Small intestine (tissue), 7 donors: ENCODE measurements around the gene DNMT3A. TPM values are rescaled to one million over a fixed set of nuclear protein-coding genes. Genes with fewer than 3 reads are reported as not detected.

ENCODE experiments used
- DNase-seq, 2 donors: peaks; one replicate each; pipeline versions ENCODE4 v3.0.0 to v3.0.0-alpha.2; 2013
- FAIRE-seq: peaks from 2 replicates; lab custom pipeline; 2012; peaks lifted over from hg19 to GRCh38; lab: Jason Lieb, UNC
- H3K27ac ChIP-seq, 3 donors: one replicate each; pipeline ENCODE4 v1.5.1; 2013; ENCODE audit warnings: low read length in 2 of 3, mild to moderate bottlenecking in 2 of 3, control low read depth in 1 of 3, inconsistent platforms in 1 of 3, low read depth in 1 of 3, moderate library complexity in 1 of 3
- H3K27me3 ChIP-seq, 3 donors: one replicate each; pipeline ENCODE4 v1.6.1; 2013; ENCODE audit warnings: low read length in 3 of 3, inconsistent platforms in 1 of 3; ENCODE audit not compliant: control insufficient read depth in 3 of 3, insufficient read depth in 3 of 3
- H3K36me3 ChIP-seq, 3 donors: one replicate each; pipeline ENCODE4 v1.6.1; 2013; ENCODE audit warnings: low read length in 3 of 3, inconsistent platforms in 1 of 3, low read depth in 1 of 3, mild to moderate bottlenecking in 1 of 3, moderate library complexity in 1 of 3; ENCODE audit not compliant: control insufficient read depth in 3 of 3, insufficient read depth in 2 of 3
- H3K4me1 ChIP-seq, 3 donors: one replicate each; pipeline ENCODE4 v1.6.1; 2013; ENCODE audit warnings: low read length in 2 of 3, inconsistent platforms in 1 of 3, low read depth in 1 of 3, mild to moderate bottlenecking in 1 of 3, moderate library complexity in 1 of 3; ENCODE audit not compliant: control insufficient read depth in 3 of 3, insufficient read depth in 2 of 3
- H3K4me3 ChIP-seq, 3 donors: one replicate each; pipeline ENCODE4 v1.5.1; 2013; ENCODE audit warnings: low read length in 3 of 3, control low read depth in 1 of 3, inconsistent platforms in 1 of 3, low read depth in 1 of 3, mild to moderate bottlenecking in 1 of 3, moderate library complexity in 1 of 3
- H3K9me3 ChIP-seq, 2 donors: one replicate each; pipeline ENCODE4 v1.6.1; 2013; ENCODE audit warnings: low read depth in 1 of 2, low read length in 1 of 2; ENCODE audit not compliant: control insufficient read depth in 2 of 2, insufficient read depth in 1 of 2
- WGBS, 3 donors: extraction: QIAGEN DNeasy Blood & Tissue Kit; methylation state at CpG; one replicate each; pipeline ENCODE4 v1.1.7; 2013; 5-methylcytosine and 5-hydroxymethylcytosine counted together
- polyA plus RNA-seq, 4 donors: library from polyadenylated mRNA; stranded (reverse) in 3 of 4; unstranded in 1 of 4; fragments of 200-250 nt in 3 of 4; fragments of 120-200 nt in 1 of 4; gene quantifications; one replicate each; pipeline versions ENCODE4 v1.2.1 to v1.2.3, GENCODE V29; 2013
- donor health status: healthy with polysubstance abuse.
- donor health status: control.
- donor health status: control.
- donor health status: Bipolar disorder and iron deficiency.
- donor health status: healthy.

The DNMT3A gene
- polyA plus RNA-seq, 4 donors = 3.4 to 51.2 (median 9.7) TPM

DNA sequence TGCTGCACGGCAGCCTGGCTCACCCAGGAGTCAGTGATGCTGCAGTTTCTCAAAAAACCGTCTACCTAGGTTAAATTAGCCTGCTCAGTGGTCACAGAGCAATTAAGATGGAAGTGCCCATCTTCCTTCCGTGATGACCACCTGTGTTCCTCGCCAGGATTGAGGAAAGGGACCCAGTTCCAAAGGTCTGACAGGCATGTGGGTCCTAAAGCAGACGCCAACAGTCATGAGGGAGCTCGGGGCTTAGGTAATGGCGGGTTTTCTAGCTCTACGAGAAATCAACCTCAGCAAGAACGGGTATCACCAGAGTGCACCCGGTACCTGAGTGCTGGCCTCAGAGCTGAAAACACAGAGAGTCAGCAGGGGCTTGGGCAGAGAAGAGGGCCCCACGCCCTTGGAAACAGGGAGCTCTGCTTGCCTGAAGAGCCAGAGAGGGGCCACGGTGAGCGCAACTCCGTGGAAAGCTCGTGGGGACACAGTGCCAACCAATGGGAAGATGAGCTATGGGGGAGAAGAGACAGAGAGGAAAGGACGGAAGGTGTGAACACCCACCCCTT is 34.3 kb upstream of the DNMT3A start:
- 64 to 75% (median 68%) methylated on average over 16 of the region's 16 CpGs for WGBS, 3 donors
- H3K27me3 ChIP-seq = no peaks in the 10 kb centered on the region
- H3K4me1 ChIP-seq = peaks cover 0 to 43% (median 3%) of the 10 kb centered on the region in 3 donors
- peaks cover 0 to 3% (median 0%) of the 10 kb centered on the region in 3 donors for H3K36me3 ChIP-seq
- H3K27ac ChIP-seq = peak overlapping the region in 1 of 3 donors; percentile 51
- peak overlapping the region in 1 of 3 donors; percentile 10 for H3K4me3 ChIP-seq
- H3K9me3 ChIP-seq = no peaks in the 10 kb centered on the region
- DNase-seq (no peak), FAIRE-seq (no peak)

DNA sequence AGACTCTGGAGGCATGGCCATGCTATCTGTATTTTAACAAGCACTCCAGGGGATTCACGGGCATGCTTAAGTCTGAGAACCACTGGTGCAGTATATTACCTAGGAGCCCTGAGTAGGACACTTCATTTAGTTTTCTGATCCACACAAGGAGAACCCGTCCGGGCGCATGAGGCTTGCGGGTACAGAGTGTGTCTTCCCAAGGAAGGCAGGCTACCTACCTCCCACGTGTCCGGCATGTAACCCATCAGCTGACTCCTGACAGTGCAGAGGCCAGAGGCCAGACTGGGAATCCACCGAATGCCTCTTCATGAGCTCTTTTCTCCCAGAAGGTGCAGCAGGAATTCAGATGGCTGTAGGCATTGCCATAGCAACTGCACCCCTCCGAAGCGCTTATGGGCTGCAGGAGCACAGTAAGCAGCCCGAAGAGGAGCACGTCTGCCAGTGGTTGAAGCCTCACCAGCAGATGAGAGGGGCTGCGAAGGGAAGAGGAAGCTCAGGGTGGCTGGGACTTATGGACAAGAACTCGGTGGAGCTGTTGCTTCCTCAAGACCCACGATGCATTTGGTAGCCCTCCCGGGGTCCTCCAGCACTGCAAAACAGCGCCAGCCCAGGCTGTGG is 33.8 kb upstream of the DNMT3A start:
- WGBS, 3 donors = 86 to 87% (median 87%) methylated on average over 17 of the region's 17 CpGs
- DNase-seq = no peak
- FAIRE-seq = no peak
- Histone ChIP-seq H3K4me3 (no peak overlapping the region), H3K36me3 (peaks cover 0 to 3% (median 0%) of the 10 kb centered on the region in 3 donors), H3K4me1 (peaks cover 0 to 41% (median 3%) of the 10 kb centered on the region in 3 donors), H3K9me3 (no peaks in the 10 kb centered on the region), H3K27me3 (no peaks in the 10 kb centered on the region), H3K27ac (no peak overlapping the region)

DNA sequence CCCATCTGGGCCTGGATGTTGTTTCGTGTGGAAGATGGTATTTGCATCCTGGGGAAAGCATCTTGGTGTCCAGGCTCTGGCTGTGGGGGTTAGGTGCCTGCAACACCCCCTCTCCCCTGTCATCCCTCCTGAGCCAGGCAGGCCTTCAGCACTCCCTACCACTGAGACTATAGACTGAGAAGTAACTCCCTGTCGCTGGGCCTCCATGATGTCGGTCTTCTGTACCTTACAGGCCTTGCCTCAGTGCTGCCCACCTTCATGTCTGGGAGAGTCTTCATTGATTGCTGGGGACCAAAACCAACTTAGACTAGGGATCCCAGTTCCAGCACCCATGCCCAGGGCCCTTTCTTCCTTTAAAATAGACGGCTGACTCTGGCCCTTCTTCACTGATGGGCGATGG is 33.1 kb upstream of the DNMT3A start:
- no peaks in the 10 kb centered on the region for H3K27me3 ChIP-seq
- FAIRE-seq = no peak
- no peaks in the 10 kb centered on the region for H3K9me3 ChIP-seq
- 93 to 97% (median 94%) methylated on average over 5 of the region's 5 CpGs for WGBS, 3 donors
- no peak overlapping the region for H3K27ac ChIP-seq
- no peak overlapping the region for H3K4me3 ChIP-seq
- H3K4me1 ChIP-seq = peaks cover 0 to 43% (median 3%) of the 10 kb centered on the region in 3 donors
- peaks cover 0 to 3% (median 0%) of the 10 kb centered on the region in 3 donors for H3K36me3 ChIP-seq
- no peak for DNase-seq

DNA sequence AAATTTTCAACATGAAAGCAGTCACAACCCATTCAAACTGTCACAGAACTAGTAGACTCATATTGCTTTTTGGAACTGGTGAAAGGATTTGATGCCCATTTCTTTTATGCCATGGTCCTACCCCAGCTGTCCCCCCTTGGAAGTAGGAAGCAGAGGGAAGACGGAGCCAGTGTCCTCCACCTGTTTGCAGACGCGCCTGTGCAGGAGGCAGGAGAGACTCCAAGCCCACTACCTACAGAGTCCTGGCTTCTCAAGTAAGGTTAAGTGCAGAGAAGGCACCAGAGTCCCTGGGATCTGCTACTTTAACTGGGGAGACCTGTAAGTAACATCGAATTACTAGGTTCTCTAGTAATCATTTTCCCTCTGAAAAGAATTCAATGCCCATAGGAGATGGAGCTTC is 32.7 kb upstream of the DNMT3A start:
- 94 to 99% (median 96%) methylated on average over 4 of the region's 4 CpGs for WGBS, 3 donors
- Histone ChIP-seq H3K27me3 (no peaks in the 10 kb centered on the region), H3K4me3 (no peak overlapping the region), H3K9me3 (no peaks in the 10 kb centered on the region), H3K4me1 (peaks cover 0 to 47% (median 3%) of the 10 kb centered on the region in 3 donors), H3K27ac (no peak overlapping the region), H3K36me3 (peaks cover 0 to 3% (median 0%) of the 10 kb centered on the region in 3 donors)
- DNase-seq (no peak), FAIRE-seq (no peak)

DNA sequence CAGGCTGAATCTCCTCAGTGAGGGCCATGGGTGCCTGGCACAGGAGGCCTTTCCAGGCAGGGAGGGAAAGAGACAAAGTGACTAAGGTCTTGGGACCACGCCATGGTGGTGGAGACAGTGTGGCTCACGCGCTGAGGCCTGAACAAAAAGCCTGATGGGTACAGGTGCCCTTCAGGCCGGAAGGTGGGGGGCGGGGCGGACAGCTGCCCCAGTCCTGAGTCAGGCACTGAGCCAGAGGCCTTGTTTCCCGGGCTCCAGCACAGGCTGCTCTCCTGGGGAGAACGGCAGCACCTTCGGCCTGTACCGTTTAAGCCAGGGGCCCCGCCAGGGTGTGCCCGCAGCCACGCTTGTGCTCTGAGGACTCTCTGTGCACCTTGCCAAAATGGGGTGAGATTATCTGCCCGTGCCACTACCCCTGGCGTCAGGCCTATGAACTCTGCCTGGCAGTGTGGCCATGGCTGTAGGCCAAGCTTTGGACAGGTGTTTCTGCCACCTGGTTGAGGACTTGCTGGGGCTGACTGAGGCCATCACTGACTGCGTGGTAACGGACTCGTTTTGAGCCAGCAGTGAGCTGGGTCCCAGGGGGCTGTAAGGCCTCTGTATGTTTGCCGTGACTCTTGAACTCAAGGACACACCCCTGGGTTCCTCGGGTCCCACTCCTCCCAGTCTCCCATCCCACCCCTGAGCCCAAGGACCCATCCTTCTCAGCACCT is 31.7 kb upstream of the DNMT3A start:
- H3K27ac ChIP-seq = no peak overlapping the region

DNA sequence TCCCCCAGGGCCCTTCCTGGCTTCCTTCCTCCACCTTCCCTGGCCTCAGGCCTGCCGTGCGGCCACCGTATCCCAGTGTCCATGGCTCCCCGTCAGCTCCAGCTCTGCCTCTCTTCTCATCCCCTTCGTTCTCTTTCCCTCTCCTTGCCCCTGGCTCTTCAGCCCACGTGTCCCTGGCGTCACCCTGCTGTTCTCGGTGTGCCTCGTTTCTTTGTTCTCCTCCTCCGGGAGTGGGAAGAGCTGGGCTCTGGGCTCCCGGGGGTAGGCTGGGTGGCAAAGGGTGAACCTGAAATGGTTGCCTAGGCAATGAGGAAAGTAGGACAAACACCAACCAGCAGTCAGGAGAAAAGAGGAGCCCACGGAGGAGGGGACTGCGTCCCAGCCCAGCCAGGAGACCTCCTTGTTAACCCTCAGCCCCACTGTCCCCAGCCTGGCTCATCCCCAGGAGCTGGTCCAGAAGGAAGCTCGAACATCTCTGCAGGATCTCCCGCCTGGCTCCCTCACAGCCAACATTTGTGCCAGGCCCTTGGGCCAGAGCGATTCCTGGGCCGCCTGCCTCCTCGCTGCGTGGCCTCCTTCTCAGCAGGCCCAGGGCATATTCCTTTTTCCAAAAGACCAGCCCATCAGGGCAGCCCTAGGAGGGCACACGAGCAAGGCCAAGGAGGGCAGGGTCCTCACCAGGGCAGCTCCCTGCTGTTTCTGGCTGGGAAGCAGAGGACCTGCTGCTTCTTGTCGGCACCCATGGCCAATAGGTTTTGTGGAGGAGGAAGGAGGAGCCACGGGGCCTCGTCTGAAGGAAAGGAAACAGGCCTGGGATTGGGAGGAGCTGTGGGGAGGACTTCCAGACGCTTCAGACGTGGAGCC is 30.9 kb upstream of the DNMT3A start:
- no peak for DNase-seq
- no peak for FAIRE-seq

More for the DNA sequence above, 31.7 kb upstream of the DNMT3A start:
- Histone ChIP-seq H3K4me1 (peaks cover 0 to 48% (median 3%) of the 10 kb centered on the region in 3 donors), H3K4me3 (no peak overlapping the region), H3K36me3 (peaks cover 0 to 3% (median 0%) of the 10 kb centered on the region in 3 donors), H3K9me3 (no peaks in the 10 kb centered on the region), H3K27me3 (no peaks in the 10 kb centered on the region)
- WGBS, 3 donors = 20 to 68% (median 33%) methylated on average over 14 to 20 of the region's 20 CpGs
- FAIRE-seq (no peak), DNase-seq (peak in 1 of 2 donors; percentile 39)

DNA sequence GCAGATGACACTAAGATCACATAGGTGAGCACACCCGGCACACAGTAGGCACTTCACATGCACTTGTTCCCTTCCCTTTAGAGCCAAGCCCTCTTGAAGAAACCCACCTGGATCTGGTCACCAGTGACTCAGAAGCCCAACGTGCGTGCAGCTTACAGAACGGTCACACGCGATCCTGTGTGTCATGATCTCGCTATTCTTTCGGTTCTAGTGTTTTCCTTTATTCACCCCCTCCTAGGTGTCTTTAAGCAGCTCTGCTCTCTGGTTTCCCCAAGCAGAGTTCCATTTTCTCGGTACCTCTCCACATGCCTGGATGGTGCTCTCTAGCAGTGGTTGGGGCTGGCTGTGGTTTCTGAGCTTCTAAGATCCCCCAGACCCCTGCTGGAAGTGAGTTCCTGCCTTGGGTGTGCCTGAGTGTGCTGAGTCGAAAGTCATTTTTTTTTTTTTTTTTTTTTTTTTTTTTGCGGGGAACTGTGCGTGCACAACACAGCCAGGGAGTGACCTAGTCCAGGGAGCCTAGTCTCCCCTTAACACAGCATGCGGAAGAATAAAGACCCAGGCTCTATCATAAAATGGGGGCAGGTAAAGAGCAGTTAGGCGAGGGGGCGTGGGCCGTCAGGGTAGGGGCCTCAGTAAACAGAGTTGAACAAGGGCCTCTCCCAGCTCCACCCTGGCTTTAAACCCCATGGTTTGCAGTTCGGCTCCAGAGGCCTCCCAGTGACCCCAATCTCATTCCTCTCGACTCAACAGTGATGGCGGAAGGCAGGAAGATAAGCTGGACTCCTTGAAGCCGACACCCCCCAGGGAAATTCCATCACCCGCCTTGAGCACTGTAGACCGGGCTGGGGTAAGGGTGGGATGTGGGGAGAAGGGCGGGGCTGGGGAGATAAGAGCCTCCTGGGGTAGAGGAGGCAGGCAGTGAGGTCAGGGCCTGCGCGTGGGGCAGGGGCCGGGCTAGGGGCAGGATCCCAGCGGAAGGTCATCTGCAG is 29.8 kb upstream of the DNMT3A start:
- Histone ChIP-seq H3K27me3 (no peaks in the 10 kb centered on the region), H3K4me3 (peak overlapping the region in 1 of 3 donors; percentile 10), H3K27ac (peak overlapping the region in 1 of 3 donors; percentile 62), H3K36me3 (peaks cover 0 to 3% (median 0%) of the 10 kb centered on the region in 3 donors), H3K4me1 (peaks cover 0 to 39% (median 0%) of the 10 kb centered on the region in 3 donors), H3K9me3 (no peaks in the 10 kb centered on the region)
- DNase-seq = peak in 1 of 2 donors; percentile 81
- 74 to 85% (median 78%) methylated on average over 23 to 27 of the region's 27 CpGs for WGBS, 3 donors
- no peak for FAIRE-seq

More for the DNA sequence above, 30.9 kb upstream of the DNMT3A start:
- Histone ChIP-seq H3K36me3 (peaks cover 0 to 3% (median 0%) of the 10 kb centered on the region in 3 donors), H3K27me3 (no peaks in the 10 kb centered on the region), H3K4me3 (peak overlapping the region in 1 of 3 donors; percentile 10), H3K4me1 (peaks cover 0 to 47% (median 3%) of the 10 kb centered on the region in 3 donors), H3K27ac (peak overlapping the region in 1 of 3 donors; percentile 62), H3K9me3 (no peaks in the 10 kb centered on the region)
- 76 to 87% (median 84%) methylated on average over 21 to 25 of the region's 25 CpGs for WGBS, 3 donors
